GM10847 (cell line): Measurements from ENCODE around the gene LIPA.

ENCODE experiments used
- POLR2A ChIP-seq: IDR thresholded peaks from 2 replicates; pipeline ENCODE4 v1.6.1; 2011; ENCODE audit not compliant: insufficient read length; ENCODE audit errors: extremely low read depth

The LIPA gene

DNA sequence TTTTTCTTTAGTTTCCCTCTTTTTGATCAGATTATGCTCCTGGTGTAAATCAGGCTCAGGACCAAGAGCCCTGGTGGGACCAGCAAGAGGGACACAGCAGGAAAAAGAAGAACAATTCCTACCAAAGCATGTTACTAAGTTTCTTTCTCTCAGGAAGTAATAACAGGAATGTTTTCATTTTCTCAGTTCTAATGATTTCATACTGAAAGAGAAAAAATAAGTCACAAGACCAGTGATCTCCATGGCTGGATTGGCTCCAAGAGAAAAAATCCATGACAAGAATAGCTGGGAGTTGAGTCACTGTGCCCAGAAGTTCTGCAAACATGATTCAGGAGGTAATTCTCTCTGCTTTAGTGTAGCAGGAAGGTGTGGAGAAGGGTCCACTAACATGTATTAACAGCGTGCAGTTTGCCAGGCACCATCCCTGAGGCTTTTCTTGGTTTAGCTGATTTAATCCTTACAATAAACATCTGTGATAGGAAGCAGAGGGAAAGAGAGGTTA lies 26.5 kb upstream of the LIPA start:
- no peak for TF ChIP-seq POLR2A

DNA sequence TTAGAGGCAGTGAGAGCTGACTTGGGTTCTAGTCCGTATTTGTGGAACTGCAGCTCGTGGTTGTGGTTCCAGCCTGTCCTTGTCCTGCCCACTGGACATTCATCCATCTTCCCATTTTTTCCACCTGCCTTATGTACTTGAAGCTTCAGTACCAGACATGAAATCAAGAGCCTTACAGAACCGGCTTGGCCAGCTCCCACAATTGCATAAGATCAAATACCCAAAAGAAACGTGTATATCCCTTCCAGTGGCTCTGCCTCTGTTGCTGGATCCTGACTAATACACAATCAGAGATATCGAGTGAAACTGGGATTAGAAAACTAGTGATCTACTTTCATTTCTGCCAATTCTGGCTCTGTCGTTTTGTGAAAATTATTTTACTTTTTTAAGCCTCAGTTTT lies 23.8 kb upstream of the LIPA start:
- no peak for TF ChIP-seq POLR2A

DNA sequence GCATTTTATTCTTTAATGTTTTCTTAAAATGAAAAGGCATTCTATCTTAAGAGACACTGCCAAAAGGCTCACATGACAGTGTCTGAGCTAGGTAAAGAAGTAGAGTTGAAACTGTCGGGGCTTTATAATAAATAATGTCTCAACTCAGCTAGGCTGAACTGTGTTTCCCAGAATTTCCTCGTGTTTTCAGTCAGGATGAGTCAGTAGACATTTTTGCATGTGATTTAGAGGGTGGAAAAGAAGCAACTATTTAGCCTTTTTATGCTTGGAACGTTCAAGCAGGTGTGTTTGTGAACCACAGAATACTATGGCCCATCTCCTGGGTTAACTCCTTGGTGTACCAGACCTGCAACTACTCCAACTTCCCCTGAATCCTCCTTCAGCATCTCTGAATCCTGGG lies 23.4 kb upstream of the LIPA start:
- no peak for TF ChIP-seq POLR2A

DNA sequence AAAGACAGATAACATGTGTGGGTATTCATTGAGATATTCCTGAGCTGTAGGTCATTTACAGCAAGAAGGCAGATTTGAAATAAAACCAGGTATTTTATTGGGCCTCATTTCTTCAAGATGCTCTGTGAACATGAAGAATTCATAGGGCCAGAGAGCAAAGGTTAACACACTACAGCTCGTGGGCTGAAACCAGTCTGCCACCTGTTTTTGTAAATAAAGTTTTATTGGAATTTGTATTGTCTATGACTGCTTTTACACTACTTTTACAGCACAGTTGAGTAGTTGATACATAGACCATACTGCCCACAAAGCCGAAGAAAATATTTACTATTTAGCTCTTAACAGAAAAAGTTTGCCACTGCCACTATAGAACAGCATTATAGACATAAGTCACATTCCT lies 22.1 kb upstream of the LIPA start:
- TF ChIP-seq POLR2A = no peak

DNA sequence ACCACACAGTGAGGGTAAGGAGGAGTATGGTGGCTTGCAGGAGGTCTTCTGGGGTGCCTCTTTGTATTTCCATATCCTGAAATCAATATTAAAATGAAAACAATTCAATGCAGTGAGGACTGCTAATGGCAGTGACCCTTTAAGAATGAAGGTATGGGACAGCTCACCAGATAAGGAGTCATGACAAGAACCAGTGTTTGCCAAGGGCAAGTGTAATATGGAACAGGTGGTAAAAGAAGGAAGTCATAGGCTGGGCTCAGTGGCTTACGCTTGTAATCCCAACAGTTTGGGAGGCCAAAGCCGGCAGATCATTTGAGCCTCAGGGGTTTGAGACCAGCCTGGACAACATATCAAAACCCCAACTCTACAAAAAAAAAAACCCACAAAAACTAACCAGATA lies 20.0 kb upstream of the LIPA start:
- no peak for TF ChIP-seq POLR2A

DNA sequence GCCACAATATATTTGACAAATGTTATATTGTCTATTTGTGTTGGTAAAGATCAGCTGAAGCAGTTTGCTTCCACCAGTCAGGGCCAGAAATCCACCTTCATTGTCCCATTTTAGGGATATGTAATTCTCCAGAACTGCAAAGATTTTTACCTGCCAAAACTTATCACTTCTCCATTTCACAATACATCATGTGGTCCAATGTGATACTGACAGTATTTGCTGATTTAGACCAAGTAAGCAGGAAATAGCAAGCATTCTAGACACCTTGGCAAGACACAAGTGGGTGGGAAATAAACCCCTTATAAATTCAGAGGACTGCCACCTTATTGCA lies 18.5 kb upstream of the LIPA start:
- no peak for TF ChIP-seq POLR2A

DNA sequence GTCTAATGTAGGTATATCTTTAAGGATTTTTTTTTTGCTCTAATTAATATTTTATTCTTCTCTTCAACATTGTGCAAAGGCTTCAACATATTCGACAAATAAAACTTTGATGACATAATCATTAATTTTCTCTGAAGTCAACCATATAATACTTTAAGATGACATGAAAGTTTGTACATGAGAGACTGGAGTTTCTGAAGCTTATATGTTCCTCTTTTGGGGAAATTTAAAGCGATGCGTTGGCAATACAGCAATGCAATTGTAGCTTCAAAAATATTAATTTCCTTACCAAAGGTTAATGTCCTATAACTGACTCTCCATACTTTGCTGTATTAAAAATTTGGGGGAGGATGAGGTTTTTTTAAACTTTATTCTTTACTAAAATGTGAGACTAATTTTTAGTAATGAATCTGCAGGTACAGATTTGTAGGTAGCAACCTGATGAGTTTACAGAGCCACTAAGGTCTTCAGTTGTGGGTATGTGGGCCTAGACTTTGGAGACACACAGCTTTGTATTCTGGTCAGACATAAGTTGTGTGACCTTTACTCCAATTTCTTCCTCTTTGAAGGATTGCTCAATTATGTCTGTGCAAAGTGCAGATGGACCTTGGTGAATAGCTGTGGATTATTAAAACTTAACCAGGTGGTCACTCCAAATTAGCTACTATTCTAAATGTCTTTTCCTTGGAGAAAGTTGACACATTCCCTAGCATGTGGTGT lies 18.0 kb upstream of the LIPA start:
- TF ChIP-seq POLR2A = no peak

DNA sequence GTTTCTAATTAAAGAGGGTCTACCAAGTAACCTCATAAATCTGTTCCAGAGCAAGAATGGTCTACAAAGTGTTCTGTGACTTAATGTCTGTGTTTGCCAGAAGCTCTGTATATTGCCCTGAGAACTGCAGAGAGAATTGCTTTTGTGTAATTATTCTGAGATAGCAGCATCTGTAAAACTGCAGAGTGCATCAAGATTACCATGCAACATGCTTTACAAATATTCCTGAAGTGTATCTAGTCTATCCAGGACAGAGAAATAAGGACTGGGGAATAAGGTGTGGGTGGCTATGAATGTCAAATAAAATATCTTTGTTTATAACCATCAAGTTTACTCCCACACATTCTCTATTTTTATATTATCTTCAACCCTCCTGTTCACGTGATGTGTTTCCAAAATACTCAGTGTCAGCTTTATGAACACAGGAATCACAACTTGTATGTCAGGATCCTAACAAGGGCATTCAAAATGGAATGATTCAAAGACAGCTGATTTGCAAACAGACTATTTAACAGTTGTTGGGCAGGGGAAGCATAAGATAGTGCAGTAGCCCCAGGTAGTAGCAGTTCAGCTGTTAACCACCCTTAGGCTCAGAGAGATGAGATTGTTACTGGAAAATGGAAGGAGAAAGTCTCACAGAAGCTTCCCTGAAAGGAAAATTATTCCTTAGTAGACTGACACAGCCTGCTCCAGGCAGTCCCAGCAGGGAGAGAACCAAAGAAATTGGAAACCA lies 15.3 kb upstream of the LIPA start:
- no peak for TF ChIP-seq POLR2A

DNA sequence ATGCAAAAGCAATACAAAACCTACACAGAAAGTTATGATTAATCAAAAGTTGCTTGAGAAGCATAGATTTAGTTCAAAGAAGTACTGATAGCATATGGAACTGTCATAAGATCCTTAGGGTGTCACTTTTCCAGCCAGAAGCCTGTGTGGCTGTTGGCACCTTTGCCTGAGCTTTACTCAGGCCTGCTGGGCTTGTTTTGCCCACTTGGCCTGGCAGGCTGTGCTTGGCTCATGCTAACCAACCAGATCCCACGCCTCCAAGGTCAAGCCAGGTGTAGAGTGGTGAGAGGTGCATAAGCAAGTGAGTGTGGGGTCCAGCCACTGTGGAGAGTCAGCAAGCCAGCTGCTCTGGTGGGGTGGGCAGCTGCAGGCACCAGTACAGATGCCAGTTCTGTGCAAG lies 12.0 kb upstream of the LIPA start:
- TF ChIP-seq POLR2A = no peak

DNA sequence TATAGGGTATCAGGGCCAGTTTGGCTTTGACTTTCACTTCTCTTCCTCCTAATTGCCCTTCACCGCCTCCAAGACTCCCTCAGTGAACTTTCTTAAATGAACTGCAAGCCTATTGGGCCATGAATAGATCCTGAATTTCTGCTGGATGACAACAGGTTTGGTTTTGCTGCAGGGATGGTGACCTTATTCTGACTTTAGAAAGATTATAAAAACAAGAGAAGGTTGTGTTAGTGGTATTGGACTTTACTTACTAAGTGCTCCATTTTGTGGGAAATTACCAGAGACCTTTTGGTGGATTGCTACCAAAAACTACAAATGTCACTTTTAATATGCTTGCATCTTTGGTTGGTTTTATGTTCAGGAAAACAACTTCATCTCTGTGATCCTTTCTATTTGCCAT lies 11.5 kb upstream of the LIPA start:
- no peak for TF ChIP-seq POLR2A

DNA sequence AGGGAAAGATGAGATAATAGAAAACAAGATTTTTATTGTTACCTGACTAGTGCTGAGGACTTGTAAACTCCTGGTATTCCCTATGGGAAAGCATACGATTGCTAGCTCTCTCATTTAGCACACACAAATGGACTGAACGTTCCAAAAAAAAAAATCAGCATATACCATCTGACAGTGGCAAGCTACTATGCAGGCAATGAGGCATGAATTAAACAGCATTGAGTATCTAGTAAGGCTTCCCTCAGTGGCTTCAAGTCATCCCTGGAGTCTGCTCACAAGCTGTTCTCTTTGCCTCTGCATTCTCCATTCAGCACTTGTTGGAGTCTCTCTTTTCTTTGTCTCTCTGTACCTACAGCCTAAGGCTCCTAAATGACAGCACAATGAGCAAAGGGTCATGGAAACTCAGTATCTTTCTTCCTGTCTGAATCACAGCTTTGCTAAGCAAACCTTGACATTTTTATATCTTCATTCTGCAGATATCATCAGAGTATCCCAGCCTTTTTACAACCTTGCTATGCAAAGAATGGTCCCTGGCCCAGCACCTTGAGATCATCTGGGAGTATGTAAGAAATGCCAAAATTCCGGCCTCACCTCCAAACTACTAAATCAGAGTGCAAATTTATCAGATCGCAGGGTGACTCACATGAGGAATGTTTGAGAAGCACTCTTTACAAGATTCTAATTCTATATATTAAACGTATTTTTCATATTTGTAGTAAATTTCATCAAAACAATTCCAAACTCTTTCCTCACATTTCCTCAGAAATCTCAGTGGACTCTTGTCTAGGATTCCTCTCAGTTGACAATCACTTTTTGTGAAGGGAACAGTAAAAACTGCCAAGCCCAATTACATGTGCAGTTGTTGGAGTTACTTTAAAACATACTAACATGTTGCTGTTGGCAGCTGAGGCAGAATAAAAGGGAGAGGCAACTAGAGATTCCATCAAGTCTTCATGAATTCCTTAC lies 10.8 kb upstream of the LIPA start:
- TF ChIP-seq POLR2A = no peak

DNA sequence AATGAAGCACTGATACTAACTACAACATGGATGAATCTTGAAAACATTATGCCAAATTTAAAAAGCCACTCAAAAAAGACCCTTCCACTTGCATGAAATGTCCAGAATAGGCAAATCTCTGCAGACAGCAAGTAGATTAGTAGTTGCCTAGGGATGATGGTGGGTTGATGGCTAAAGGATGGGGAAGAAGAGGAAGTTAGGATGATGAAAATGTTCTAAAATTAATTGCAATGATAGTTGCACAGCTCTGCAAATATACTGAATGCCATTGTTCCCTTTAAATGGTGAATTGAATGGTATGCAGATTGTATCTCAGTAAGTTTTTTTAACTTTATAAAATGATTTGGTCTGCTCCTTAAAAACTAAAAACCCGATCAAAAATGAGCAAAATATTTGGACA lies 7.3 kb upstream of the LIPA start:
- TF ChIP-seq POLR2A = no peak

DNA sequence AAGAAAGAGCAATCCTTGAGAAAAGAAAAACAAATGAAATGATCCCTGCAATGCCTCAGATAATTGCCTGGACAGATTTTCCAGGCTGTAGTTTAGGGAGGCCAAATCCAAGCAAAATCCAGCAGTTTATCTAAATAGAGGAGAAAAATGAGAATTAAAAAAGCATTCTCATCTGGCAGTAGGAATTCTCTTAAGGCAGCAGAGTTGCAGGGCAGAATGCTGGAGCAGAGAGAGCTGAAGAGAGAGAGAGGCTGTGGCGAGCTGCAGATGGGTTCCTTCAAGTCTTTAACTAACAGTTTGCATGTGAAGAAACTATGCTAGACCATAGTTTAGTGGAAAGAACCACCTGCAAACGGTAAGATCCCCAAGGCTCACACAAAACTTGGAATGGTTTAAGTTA lies 6.0 kb upstream of the LIPA start:
- no peak for TF ChIP-seq POLR2A

DNA sequence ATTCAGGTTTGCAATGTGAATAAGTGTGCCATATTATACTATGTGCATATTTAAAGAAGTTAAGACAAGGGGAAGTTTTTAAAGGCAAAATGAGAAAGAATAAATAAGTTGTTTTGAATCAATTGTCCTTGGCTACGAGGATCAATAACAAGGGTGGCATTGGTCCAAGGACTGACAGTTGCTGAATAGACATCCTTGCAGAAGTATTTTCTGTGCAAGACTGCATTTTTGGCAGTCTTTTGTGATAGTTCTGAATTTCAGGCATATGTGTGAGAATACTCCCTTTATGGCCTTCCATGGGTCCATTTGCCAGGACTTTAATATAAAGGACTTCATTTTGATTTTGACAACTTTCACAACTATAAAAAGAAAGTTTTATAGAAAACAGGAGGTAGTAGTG lies 5.4 kb upstream of the LIPA start:
- TF ChIP-seq POLR2A = no peak

DNA sequence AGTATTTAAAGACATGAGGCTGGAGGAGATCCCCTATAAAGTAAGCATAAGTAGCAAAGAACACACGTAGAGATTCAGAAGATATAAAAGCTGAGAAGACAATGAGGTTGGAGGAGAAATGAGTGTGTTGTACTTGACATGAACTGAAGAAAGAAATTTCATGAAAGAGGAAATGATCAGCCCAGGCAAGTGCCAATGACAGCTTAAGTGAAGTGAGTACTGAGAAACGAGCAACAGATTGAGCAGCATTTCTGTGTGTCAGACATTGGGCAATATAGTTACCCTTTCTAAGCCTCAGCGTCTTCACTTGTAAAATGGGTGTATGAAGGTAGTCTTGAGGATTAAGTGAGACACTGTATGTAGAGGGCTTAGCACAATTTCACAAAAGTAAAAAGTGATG lies 4.8 kb upstream of the LIPA start:
- no peak for TF ChIP-seq POLR2A

DNA sequence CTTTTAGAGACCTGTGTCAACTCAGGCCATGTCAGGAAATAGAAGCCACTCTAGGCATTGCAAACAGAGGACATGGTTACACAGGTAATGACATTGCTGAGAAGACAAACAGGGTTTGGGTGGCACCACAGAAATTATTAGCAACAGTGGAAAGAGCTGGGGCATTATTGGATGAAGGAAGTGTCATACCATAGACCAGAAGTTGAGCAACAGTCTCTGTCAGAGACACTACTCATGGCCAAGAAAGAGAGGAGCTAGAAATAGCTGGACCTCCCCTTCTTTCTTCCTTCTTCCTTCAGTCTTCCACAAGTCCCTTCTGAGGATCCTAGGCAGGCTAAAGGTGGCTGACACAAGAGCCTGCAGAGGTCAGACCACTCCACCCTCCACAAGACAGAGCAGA lies 4.2 kb upstream of the LIPA start:
- no peak for TF ChIP-seq POLR2A
